Mesendoderm (in vitro differentiated cells): Measurements from ENCODE around the gene BORCS5.

Experiments used
- DNase-seq: peaks from one replicate; pipeline ENCODE4 v3.0.0; 2013
- H2AK5ac ChIP-seq: 2 replicates; pipeline ENCODE4 v1.6.1; 2013; ENCODE audit warnings: low read length, inconsistent platforms
- H2BK120ac ChIP-seq: 2 replicates; pipeline ENCODE4 v1.6.1; 2013; ENCODE audit warnings: low read depth, mild to moderate bottlenecking, low read length, moderate library complexity, mixed read lengths
- H2BK15ac ChIP-seq: replicated peaks from 2 replicates; pipeline ENCODE4 v1.6.1; 2013; ENCODE audit warnings: low read depth, mild to moderate bottlenecking, moderate library complexity
- H2BK5ac ChIP-seq: 2 replicates; pipeline ENCODE4 v1.6.1; 2013; ENCODE audit warnings: low read length, inconsistent platforms
- H3K18ac ChIP-seq: 2 replicates; pipeline ENCODE4 v1.6.1; 2013; ENCODE audit warnings: mild to moderate bottlenecking, low read length, mixed read lengths
- H3K23ac ChIP-seq: one replicate; pipeline ENCODE4 v1.6.1; 2013; ENCODE audit warnings: low read length
- H3K27ac ChIP-seq: 2 replicates; pipeline ENCODE4 v1.5.1; 2013; ENCODE audit warnings: low read depth, mild to moderate bottlenecking, inconsistent platforms, low read length, moderate library complexity
- H3K27me3 ChIP-seq: 2 replicates; pipeline ENCODE4 v1.6.1; 2013; ENCODE audit warnings: low read length, control low read depth, mild to moderate bottlenecking, inconsistent platforms; ENCODE audit not compliant: insufficient read depth, poor library complexity
- H3K36me3 ChIP-seq: 2 replicates; pipeline ENCODE4 v1.6.1; 2013; ENCODE audit warnings: low read length, inconsistent platforms; ENCODE audit not compliant: control insufficient read depth, insufficient read depth
- H3K4ac ChIP-seq: one replicate; pipeline ENCODE4 v1.6.1; 2013; ENCODE audit warnings: low read depth, mild to moderate bottlenecking, low read length, moderate library complexity
- H3K4me1 ChIP-seq: 2 replicates; pipeline ENCODE4 v1.6.1; 2013; ENCODE audit warnings: low read depth, low read length, inconsistent platforms; ENCODE audit not compliant: control insufficient read depth
- H3K4me2 ChIP-seq: 2 replicates; pipeline ENCODE4 v1.6.1; 2013; ENCODE audit warnings: low read length
- H3K4me3 ChIP-seq: 2 replicates; pipeline ENCODE4 v1.5.1; 2013; ENCODE audit warnings: mild to moderate bottlenecking, low read length
- H3K56ac ChIP-seq: one replicate; pipeline ENCODE4 v1.6.1; 2013; ENCODE audit warnings: low read length
- H3K79me1 ChIP-seq: 2 replicates; pipeline ENCODE4 v1.6.1; 2013; ENCODE audit warnings: low read length, inconsistent platforms
- H3K79me2 ChIP-seq: 2 replicates; pipeline ENCODE4 v1.6.1; 2013; ENCODE audit warnings: mild to moderate bottlenecking, low read length; ENCODE audit not compliant: control insufficient read depth, insufficient read depth
- H3K9ac ChIP-seq: 2 replicates; pipeline ENCODE4 v1.6.1; 2013; ENCODE audit warnings: low read length, inconsistent platforms
- H4K5ac ChIP-seq: one replicate; pipeline ENCODE4 v1.6.1; 2013; ENCODE audit warnings: low read length
- H4K8ac ChIP-seq: one replicate; pipeline ENCODE4 v1.6.1; 2013; ENCODE audit warnings: low read depth, mild to moderate bottlenecking, control low read depth, low read length, moderate library complexity
- WGBS: extraction: QIAGEN DNeasy Blood & Tissue Kit; methylation state at CpG from one replicate; pipeline ENCODE4 v1.1.7; 2013; ENCODE audit warnings: low lambda C conversion rate, missing lambda C conversion rate; ENCODE audit not compliant: insufficient coverage; ENCODE audit errors: extremely low coverage; 5-methylcytosine and 5-hydroxymethylcytosine counted together

Gene BORCS5

DNA sequence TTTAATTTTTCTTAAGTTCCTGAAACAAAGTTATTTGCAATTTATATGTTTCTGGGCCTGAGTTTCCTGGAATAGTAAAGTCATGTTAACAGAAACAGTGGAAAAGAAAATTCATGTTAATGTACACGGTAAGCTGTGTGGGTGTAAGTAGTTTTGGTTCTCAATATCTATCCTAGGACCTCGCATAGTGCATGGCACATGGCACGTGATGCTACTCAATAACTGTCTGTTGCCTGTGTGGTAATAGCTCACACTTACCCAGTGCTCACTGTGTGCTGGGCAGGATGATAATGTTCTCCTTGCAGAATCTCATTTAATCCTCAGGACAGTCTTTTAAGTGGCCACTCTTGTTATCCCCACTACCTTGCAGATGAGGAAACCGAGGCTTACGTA lies 105.0 kb downstream of the BORCS5 start:
- no peak overlapping the region for H3K27ac ChIP-seq
- H4K5ac ChIP-seq, result no peak overlapping the region
- H3K4me3 ChIP-seq, result no peak overlapping the region
- H3K56ac ChIP-seq, result no peak overlapping the region
- WGBS, result no CpG with 5 or more reads among the region's 5 CpGs
- H3K4me2 ChIP-seq, result no peak overlapping the region
- H2AK5ac ChIP-seq, result no peak overlapping the region
- no peak for DNase-seq
- no peaks in the 10 kb centered on the region for H3K27me3 ChIP-seq
- H3K79me2 ChIP-seq, result no peaks in the 10 kb centered on the region
- H2BK15ac ChIP-seq, result no peak overlapping the region
- no peak overlapping the region for H4K8ac ChIP-seq
- peaks cover 6% of the 10 kb centered on the region for H3K4me1 ChIP-seq
- no peak overlapping the region for H3K23ac ChIP-seq
- H3K4ac ChIP-seq, result no peak overlapping the region
- no peaks in the 10 kb centered on the region for H3K79me1 ChIP-seq
- H3K36me3 ChIP-seq, result no peaks in the 10 kb centered on the region
- no peak overlapping the region for H3K9ac ChIP-seq
- H3K18ac ChIP-seq, result no peak overlapping the region
- H2BK5ac ChIP-seq, result no peak overlapping the region
- no peak overlapping the region for H2BK120ac ChIP-seq

DNA sequence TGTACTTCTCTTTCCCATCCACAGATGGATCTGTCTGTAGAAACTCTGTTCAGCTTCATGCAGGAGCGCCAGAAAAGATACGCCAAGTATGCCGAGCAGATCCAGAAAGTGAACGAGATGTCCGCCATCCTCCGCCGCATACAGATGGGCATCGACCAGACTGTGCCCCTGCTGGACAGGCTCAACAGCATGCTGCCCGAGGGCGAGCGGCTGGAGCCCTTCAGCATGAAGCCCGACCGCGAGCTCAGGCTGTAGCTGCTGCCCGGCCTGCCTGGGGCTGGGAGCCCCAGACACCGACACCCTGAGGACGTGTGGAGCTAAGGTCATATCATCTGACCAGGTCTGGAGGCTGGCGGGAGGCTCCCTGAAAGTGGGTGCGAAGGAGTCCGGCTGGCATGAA lies 108.6 kb downstream of the BORCS5 start:
- Histone ChIP-seq H3K27ac (no peak overlapping the region), H3K79me2 (no peaks in the 10 kb centered on the region), H2BK5ac (no peak overlapping the region), H4K5ac (no peak overlapping the region), H3K4me2 (no peak overlapping the region), H2BK120ac (no peak overlapping the region), H3K18ac (no peak overlapping the region), H3K4me1 (no peaks in the 10 kb centered on the region), H4K8ac (no peak overlapping the region), H3K27me3 (no peaks in the 10 kb centered on the region), H3K79me1 (no peaks in the 10 kb centered on the region), H3K56ac (no peak overlapping the region), H3K4me3 (no peak overlapping the region), H3K23ac (no peak overlapping the region), H2BK15ac (no peak overlapping the region), H3K4ac (no peak overlapping the region), H3K36me3 (no peaks in the 10 kb centered on the region), H3K9ac (no peak overlapping the region), H2AK5ac (no peak overlapping the region)
- no CpG with 5 or more reads among the region's 20 CpGs for WGBS
- no peak for DNase-seq

DNA sequence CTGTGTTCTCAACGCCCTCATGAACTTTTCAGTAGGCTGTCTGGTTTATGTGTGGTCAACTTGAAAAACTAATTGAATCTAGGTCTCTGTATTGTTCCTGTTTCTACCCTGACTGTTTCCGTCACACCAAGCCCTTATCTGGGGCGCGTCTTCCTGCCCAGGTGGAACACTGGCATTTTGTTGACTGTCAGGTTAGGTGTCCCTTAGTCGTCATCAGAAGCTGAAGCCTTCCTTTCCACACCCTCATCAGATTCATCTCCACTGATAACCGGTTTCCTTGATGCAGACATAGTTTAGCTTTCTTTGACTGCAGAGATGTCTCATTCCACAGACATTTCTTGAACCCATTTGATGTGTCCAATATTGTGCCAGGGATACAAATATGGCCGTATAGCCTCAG lies 109.3 kb downstream of the BORCS5 start:
- Histone ChIP-seq H3K36me3 (no peaks in the 10 kb centered on the region), H3K79me1 (no peaks in the 10 kb centered on the region), H2BK5ac (no peak overlapping the region), H3K18ac (no peak overlapping the region), H3K79me2 (no peaks in the 10 kb centered on the region), H2BK15ac (no peak overlapping the region), H3K56ac (no peak overlapping the region), H4K8ac (no peak overlapping the region), H3K27me3 (no peaks in the 10 kb centered on the region), H2BK120ac (no peak overlapping the region), H3K4me3 (no peak overlapping the region), H3K9ac (no peak overlapping the region), H3K4ac (no peak overlapping the region), H3K27ac (no peak overlapping the region), H3K4me1 (no peaks in the 10 kb centered on the region), H3K23ac (no peak overlapping the region), H3K4me2 (no peak overlapping the region), H2AK5ac (no peak overlapping the region), H4K5ac (no peak overlapping the region)
- DNase-seq, result no peak
- no CpG with 5 or more reads among the region's 7 CpGs for WGBS

DNA sequence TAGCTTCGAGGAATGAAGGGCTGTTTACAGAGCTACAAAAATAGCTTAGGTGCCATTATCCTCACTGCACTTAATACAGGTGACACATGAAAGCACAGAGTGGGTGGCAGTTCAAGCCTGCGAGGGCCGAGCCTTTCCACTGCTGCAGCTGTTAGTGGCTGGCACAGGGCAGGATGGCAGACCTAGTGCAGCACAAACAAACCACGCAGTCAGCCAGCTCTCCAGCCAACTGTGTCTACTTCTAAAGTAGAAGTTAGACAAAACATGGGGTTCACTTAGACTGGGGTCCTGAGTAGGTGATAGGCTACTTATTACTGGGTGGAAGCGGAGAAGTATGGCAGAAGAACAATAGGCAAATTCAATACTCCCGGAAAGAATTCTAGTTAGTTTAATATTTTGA lies 110.4 kb downstream of the BORCS5 start:
- Histone ChIP-seq H3K27me3 (no peaks in the 10 kb centered on the region), H3K4ac (no peak overlapping the region), H2BK15ac (no peak overlapping the region), H3K4me1 (no peaks in the 10 kb centered on the region), H3K4me3 (no peak overlapping the region), H4K5ac (no peak overlapping the region), H3K18ac (no peak overlapping the region), H3K23ac (no peak overlapping the region), H3K56ac (no peak overlapping the region), H3K9ac (no peak overlapping the region), H3K27ac (no peak overlapping the region), H2AK5ac (no peak overlapping the region), H2BK120ac (no peak overlapping the region), H3K79me1 (no peaks in the 10 kb centered on the region), H2BK5ac (no peak overlapping the region), H3K79me2 (no peaks in the 10 kb centered on the region), H3K36me3 (no peaks in the 10 kb centered on the region), H3K4me2 (no peak overlapping the region), H4K8ac (no peak overlapping the region)
- no peak for DNase-seq
- WGBS, result no CpG with 5 or more reads among the region's 6 CpGs

DNA sequence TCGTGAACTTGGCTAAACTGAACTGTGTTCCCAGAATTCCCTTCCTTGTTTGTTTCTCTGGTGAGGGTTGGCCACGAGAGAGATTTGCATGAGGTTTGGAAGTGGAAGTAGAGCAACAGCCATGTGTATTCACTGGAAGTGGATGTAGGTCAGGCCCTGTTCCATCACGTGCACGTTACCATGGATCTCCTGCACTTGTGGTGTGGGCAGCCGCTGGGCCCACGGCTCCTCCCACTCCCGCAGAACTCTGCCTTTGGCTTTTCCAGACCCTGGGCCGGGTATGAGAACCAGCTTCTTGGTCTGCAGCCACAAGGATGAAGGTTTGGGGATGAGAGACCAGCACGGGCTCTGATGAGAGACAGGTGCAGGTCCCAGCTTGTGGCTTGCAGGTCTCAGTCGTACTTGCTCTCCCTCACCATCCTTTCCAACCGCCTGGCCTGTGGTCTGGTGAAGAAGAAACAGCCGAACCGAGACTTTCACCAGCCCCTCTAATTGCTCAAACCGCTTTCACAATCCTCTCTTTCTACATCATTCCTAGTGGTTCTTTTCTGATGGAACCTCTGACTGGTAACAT lies 110.9 kb downstream of the BORCS5 start:
- H3K79me2 ChIP-seq, result no peaks in the 10 kb centered on the region
- no peak overlapping the region for H3K56ac ChIP-seq
- no peak overlapping the region for H2BK120ac ChIP-seq
- no peak overlapping the region for H2AK5ac ChIP-seq
- H3K4me2 ChIP-seq, result no peak overlapping the region
- no peak overlapping the region for H4K5ac ChIP-seq
- H3K4ac ChIP-seq, result no peak overlapping the region
- DNase-seq, result no peak
- no peaks in the 10 kb centered on the region for H3K79me1 ChIP-seq
- no peaks in the 10 kb centered on the region for H3K36me3 ChIP-seq
- H4K8ac ChIP-seq, result no peak overlapping the region
- no peaks in the 10 kb centered on the region for H3K4me1 ChIP-seq
- H2BK15ac ChIP-seq, result no peak overlapping the region
- H3K18ac ChIP-seq, result no peak overlapping the region
- H3K27me3 ChIP-seq, result no peaks in the 10 kb centered on the region
- H3K23ac ChIP-seq, result no peak overlapping the region
- no peak overlapping the region for H3K4me3 ChIP-seq
- WGBS, result no CpG with 5 or more reads among the region's 14 CpGs
- no peak overlapping the region for H3K27ac ChIP-seq
- H2BK5ac ChIP-seq, result no peak overlapping the region
- H3K9ac ChIP-seq, result no peak overlapping the region

DNA sequence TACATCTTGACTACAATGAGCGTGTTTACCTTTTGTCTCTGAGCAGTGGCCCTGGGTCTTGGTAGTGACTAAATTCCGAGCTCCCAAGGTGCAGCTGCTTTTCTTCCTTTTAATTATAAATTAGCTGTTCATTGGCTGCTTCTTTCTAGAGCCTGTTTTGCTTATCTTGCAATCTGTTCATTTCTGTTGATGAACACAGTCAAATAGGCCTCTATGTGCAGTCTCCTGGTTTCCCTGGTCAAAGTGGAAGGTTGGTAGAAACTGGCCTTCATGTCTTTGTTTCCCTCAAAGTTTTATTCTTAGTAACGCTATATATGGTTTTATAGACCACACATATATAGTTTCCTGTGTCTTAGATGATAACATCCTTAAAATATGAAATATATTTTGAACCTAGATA lies 111.7 kb downstream of the BORCS5 start:
- no peaks in the 10 kb centered on the region for H3K27me3 ChIP-seq
- no peaks in the 10 kb centered on the region for H3K79me2 ChIP-seq
- no peak overlapping the region for H3K56ac ChIP-seq
- no peaks in the 10 kb centered on the region for H3K4me1 ChIP-seq
- H3K9ac ChIP-seq, result no peak overlapping the region
- H3K27ac ChIP-seq, result no peak overlapping the region
- H3K23ac ChIP-seq, result no peak overlapping the region
- no peaks in the 10 kb centered on the region for H3K79me1 ChIP-seq
- no peak overlapping the region for H3K4ac ChIP-seq
- no peak overlapping the region for H4K8ac ChIP-seq
- H3K18ac ChIP-seq, result no peak overlapping the region
- no peaks in the 10 kb centered on the region for H3K36me3 ChIP-seq
- no peak overlapping the region for H2BK15ac ChIP-seq
- no CpG with 5 or more reads among the region's 3 CpGs for WGBS
- H4K5ac ChIP-seq, result no peak overlapping the region
- no peak overlapping the region for H2AK5ac ChIP-seq
- no peak overlapping the region for H3K4me2 ChIP-seq
- no peak overlapping the region for H3K4me3 ChIP-seq
- DNase-seq, result no peak
- H2BK5ac ChIP-seq, result no peak overlapping the region
- H2BK120ac ChIP-seq, result no peak overlapping the region
